HepG2 (cell line): ENCODE measurements around the gene CD19. TPM values are rescaled to one million over a fixed set of nuclear protein-coding genes. Genes with fewer than 3 reads are reported as not detected.

Experiments
- GABPA ChIP-seq, 2 experiments: IDR thresholded peaks; 2 replicates each; pipeline ENCODE4 v1.6.1; 2011 to 2016; ENCODE audit warnings: low read depth in 2 of 2, low read length in 1 of 2, missing biosample characterization in 1 of 2, missing genetic modification characterization in 1 of 2
- HES4 ChIP-seq: sonication (generic); formaldehyde crosslinking; IDR thresholded peaks from 2 replicates; pipeline ENCODE4 v1.9.0; 2021; ENCODE audit warnings: mild to moderate bottlenecking, missing genetic modification reagents, borderline replicate concordance
- ISL2 ChIP-seq: sonication (generic); formaldehyde crosslinking; IDR thresholded peaks from 2 replicates; pipeline ENCODE4 v1.5.0; 2020; ENCODE audit warnings: missing genetic modification reagents
- KMT2B ChIP-seq: IDR thresholded peaks from 2 replicates; pipeline ENCODE4 v1.6.1; 2016; ENCODE audit warnings: missing genetic modification reagents, missing compliant biosample characterization
- SCMH1 ChIP-seq: sonication (generic); formaldehyde crosslinking; IDR thresholded peaks from 2 replicates; pipeline ENCODE4 v1.9.0; 2021; ENCODE audit warnings: missing genetic modification reagents, mild to moderate bottlenecking, borderline replicate concordance
- SRSF1 ChIP-seq: fragments of 200-400 bp; formaldehyde crosslinking; optimal IDR thresholded peaks from 2 replicates; pipeline ENCODE3; 2017; ENCODE audit warnings: mild to moderate bottlenecking, low read depth, low read length, moderate library complexity
- ZFAT ChIP-seq: sonication (generic); formaldehyde crosslinking; conservative IDR thresholded peaks from 2 replicates; pipeline ENCODE4 v1.8.1; 2023; ENCODE audit warnings: missing genetic modification reagents, inconsistent platforms
- ZNF34 ChIP-seq: sonication (generic); formaldehyde crosslinking; IDR thresholded peaks from 2 replicates; pipeline ENCODE4 v1.4.0; 2020; ENCODE audit warnings: mild to moderate bottlenecking, missing genetic modification reagents, borderline replicate concordance
- ZNF557 ChIP-seq: sonication (generic); formaldehyde crosslinking; IDR thresholded peaks from 2 replicates; pipeline ENCODE4 v1.4.0; 2020; ENCODE audit warnings: missing genetic modification reagents
- ZNF776 ChIP-seq: sonication (generic); formaldehyde crosslinking; IDR thresholded peaks from 2 replicates; pipeline ENCODE4 v1.4.0; 2020; ENCODE audit warnings: mild to moderate bottlenecking, missing genetic modification reagents
- ZNF83 ChIP-seq: sonication (generic); formaldehyde crosslinking; IDR thresholded peaks from 2 replicates; pipeline ENCODE4 v1.4.0; 2020; ENCODE audit warnings: missing genetic modification reagents, mild to moderate bottlenecking, borderline replicate concordance
- ZSCAN22 ChIP-seq: sonication (generic); formaldehyde crosslinking; IDR thresholded peaks from 2 replicates; pipeline ENCODE4 v1.4.0; 2020; ENCODE audit warnings: mild to moderate bottlenecking, missing genetic modification reagents
- polyA plus RNA-seq, 8 experiments: library from polyadenylated mRNA; depleted of rRNA in 3 of 8; stranded (reverse) in 7 of 8; unstranded in 1 of 8; fragments of >200 nt; fragmentation: Illumina TruSeq in 4 of 8; extraction: Trizol in 4 of 8; gene quantifications; 2 replicates each; pipeline versions ENCODE4 v1.2.1 to v1.2.3, GENCODE V29; 2011 to 2016; ENCODE audit warnings: low read depth in 4 of 8, missing spikeins in 1 of 8, mixed read lengths in 1 of 8; ENCODE audit not compliant: insufficient read depth in 1 of 8
- total RNA-seq, 5 experiments: library from RNA; depleted of rRNA; stranded (reverse); fragments of >200 nt; fragmentation: Illumina TruSeq; extraction: Trizol; gene quantifications; 2 replicates each; pipeline ENCODE4 v1.2.3, GENCODE V29; 2016; ENCODE audit warnings: low read depth in 1 of 5
- TF ChIP-seq, protein P1 (sequence below): sonication (generic); formaldehyde crosslinking; IDR thresholded peaks from 2 replicates; pipeline ENCODE4 v1.4.0; 2020; ENCODE audit warnings: missing genetic modification reagents, borderline replicate concordance
- TF ChIP-seq, protein P2 (sequence below): fragments of 450-650 bp; IDR thresholded peaks from 2 replicates; pipeline ENCODE4 v1.6.1; 2017; ENCODE audit warnings: mild to moderate bottlenecking
- TF ChIP-seq, protein P3 (sequence below): sonication (generic); formaldehyde crosslinking; IDR thresholded peaks from 2 replicates; pipeline ENCODE4 v1.4.0; 2020; ENCODE audit warnings: missing genetic modification reagents; ENCODE audit errors: not compliant biosample characterization
- TF ChIP-seq, protein P4 (sequence below): sonication (generic); formaldehyde crosslinking; IDR thresholded peaks from 2 replicates; pipeline ENCODE4 v1.4.0; 2020; ENCODE audit warnings: mild to moderate bottlenecking, missing genetic modification reagents, borderline replicate concordance

Gene CD19
- total and polyA plus RNA-seq, 2 of the 13 experiments (the other 11 are each of a cell fraction or from before 2014, with no cell fraction given): 0.55 to 1.1 TPM

DNA sequence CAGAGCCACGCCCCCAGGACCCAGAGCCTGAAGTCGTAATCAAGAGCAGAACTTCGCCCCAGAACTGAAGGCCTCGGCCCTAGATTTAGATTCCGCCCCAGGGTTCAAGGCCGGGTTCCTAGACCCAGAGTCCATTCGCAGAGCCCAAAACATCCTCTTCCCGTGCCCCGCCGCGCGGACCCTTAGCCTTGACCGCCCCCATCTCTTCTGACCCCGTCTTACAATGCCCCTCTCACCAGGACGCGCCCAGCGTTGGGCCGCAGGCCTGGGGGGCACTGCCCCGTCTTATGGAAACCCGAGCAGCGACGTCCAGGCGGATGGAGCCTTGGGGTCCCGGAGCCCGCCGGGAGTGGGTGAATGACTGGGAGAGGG, 5.0 kb downstream of the CD19 start (continued):
- TF ChIP-seq, protein P1, sequence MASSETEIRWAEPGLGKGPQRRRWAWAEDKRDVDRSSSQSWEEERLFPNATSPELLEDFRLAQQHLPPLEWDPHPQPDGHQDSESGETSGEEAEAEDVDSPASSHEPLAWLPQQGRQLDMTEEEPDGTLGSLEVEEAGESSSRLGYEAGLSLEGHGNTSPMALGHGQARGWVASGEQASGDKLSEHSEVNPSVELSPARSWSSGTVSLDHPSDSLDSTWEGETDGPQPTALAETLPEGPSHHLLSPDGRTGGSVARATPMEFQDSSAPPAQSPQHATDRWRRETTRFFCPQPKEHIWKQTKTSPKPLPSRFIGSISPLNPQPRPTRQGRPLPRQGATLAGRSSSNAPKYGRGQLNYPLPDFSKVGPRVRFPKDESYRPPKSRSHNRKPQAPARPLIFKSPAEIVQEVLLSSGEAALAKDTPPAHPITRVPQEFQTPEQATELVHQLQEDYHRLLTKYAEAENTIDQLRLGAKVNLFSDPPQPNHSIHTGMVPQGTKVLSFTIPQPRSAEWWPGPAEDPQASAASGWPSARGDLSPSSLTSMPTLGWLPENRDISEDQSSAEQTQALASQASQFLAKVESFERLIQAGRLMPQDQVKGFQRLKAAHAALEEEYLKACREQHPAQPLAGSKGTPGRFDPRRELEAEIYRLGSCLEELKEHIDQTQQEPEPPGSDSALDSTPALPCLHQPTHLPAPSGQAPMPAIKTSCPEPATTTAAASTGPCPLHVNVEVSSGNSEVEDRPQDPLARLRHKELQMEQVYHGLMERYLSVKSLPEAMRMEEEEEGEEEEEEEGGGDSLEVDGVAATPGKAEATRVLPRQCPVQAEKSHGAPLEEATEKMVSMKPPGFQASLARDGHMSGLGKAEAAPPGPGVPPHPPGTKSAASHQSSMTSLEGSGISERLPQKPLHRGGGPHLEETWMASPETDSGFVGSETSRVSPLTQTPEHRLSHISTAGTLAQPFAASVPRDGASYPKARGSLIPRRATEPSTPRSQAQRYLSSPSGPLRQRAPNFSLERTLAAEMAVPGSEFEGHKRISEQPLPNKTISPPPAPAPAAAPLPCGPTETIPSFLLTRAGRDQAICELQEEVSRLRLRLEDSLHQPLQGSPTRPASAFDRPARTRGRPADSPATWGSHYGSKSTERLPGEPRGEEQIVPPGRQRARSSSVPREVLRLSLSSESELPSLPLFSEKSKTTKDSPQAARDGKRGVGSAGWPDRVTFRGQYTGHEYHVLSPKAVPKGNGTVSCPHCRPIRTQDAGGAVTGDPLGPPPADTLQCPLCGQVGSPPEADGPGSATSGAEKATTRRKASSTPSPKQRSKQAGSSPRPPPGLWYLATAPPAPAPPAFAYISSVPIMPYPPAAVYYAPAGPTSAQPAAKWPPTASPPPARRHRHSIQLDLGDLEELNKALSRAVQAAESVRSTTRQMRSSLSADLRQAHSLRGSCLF (CRISPR knock-in tag): no peak
- TF ChIP-seq, protein P2, sequence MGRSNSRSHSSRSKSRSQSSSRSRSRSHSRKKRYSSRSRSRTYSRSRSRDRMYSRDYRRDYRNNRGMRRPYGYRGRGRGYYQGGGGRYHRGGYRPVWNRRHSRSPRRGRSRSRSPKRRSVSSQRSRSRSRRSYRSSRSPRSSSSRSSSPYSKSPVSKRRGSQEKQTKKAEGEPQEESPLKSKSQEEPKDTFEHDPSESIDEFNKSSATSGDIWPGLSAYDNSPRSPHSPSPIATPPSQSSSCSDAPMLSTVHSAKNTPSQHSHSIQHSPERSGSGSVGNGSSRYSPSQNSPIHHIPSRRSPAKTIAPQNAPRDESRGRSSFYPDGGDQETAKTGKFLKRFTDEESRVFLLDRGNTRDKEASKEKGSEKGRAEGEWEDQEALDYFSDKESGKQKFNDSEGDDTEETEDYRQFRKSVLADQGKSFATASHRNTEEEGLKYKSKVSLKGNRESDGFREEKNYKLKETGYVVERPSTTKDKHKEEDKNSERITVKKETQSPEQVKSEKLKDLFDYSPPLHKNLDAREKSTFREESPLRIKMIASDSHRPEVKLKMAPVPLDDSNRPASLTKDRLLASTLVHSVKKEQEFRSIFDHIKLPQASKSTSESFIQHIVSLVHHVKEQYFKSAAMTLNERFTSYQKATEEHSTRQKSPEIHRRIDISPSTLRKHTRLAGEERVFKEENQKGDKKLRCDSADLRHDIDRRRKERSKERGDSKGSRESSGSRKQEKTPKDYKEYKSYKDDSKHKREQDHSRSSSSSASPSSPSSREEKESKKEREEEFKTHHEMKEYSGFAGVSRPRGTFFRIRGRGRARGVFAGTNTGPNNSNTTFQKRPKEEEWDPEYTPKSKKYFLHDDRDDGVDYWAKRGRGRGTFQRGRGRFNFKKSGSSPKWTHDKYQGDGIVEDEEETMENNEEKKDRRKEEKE: no peak
- TF ChIP-seq, protein P3, sequence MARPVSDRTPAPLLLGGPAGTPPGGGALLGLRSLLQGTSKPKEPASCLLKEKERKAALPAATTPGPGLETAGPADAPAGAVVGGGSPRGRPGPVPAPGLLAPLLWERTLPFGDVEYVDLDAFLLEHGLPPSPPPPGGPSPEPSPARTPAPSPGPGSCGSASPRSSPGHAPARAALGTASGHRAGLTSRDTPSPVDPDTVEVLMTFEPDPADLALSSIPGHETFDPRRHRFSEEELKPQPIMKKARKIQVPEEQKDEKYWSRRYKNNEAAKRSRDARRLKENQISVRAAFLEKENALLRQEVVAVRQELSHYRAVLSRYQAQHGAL (CRISPR knock-in tag): no peak
- no peak for TF ChIP-seq ZNF34 (CRISPR knock-in tag)
- no peak for TF ChIP-seq ZNF83 (CRISPR knock-in tag)
- no peak for TF ChIP-seq ISL2 (CRISPR knock-in tag)
- TF ChIP-seq GABPA (IDR thresholded peaks at IDR 0.05; ENCODE audit: low read depth, low read length): no peak
- 0 out of 2 replicates have a peak, but pooled peaks have one; percentile 5 for TF ChIP-seq GABPA (CRISPR knock-in tag; IDR thresholded peaks at IDR 0.05; ENCODE audit: low read depth)
- no peak for TF ChIP-seq ZFAT (CRISPR knock-in tag)
- TF ChIP-seq SRSF1: peak; percentile 49
- no peak; the same call in 1 of the 2 replicates for TF ChIP-seq ZNF776
- TF ChIP-seq HES4 (CRISPR knock-in tag): no peak
- TF ChIP-seq ZNF557 (CRISPR knock-in tag): no peak
- no peak for TF ChIP-seq SCMH1 (CRISPR knock-in tag)
- no peak for TF ChIP-seq ZSCAN22
- TF ChIP-seq, protein P4, sequence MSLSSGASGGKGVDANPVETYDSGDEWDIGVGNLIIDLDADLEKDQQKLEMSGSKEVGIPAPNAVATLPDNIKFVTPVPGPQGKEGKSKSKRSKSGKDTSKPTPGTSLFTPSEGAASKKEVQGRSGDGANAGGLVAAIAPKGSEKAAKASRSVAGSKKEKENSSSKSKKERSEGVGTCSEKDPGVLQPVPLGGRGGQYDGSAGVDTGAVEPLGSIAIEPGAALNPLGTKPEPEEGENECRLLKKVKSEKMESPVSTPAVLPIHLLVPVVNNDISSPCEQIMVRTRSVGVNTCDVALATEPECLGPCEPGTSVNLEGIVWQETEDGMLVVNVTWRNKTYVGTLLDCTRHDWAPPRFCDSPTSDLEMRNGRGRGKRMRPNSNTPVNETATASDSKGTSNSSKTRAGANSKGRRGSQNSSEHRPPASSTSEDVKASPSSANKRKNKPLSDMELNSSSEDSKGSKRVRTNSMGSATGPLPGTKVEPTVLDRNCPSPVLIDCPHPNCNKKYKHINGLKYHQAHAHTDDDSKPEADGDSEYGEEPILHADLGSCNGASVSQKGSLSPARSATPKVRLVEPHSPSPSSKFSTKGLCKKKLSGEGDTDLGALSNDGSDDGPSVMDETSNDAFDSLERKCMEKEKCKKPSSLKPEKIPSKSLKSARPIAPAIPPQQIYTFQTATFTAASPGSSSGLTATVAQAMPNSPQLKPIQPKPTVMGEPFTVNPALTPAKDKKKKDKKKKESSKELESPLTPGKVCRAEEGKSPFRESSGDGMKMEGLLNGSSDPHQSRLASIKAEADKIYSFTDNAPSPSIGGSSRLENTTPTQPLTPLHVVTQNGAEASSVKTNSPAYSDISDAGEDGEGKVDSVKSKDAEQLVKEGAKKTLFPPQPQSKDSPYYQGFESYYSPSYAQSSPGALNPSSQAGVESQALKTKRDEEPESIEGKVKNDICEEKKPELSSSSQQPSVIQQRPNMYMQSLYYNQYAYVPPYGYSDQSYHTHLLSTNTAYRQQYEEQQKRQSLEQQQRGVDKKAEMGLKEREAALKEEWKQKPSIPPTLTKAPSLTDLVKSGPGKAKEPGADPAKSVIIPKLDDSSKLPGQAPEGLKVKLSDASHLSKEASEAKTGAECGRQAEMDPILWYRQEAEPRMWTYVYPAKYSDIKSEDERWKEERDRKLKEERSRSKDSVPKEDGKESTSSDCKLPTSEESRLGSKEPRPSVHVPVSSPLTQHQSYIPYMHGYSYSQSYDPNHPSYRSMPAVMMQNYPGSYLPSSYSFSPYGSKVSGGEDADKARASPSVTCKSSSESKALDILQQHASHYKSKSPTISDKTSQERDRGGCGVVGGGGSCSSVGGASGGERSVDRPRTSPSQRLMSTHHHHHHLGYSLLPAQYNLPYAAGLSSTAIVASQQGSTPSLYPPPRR: no peak
- TF ChIP-seq KMT2B (CRISPR knock-in tag): no peak
